Measurements from ENCODE around the gene ADSL. TPM values are rescaled to one million over a fixed set of nuclear protein-coding genes. Genes with fewer than 3 reads are reported as not detected.

Gene ADSL
- total and polyA plus RNA-seq, 8 donors, result 40.4 to 110 (median 101) TPM

- Histone ChIP-seq H3K4me1 (peaks cover 0 to 15% of the 10 kb centered on the region in 2 donors), H3K4me3 (no peak overlapping the region), H3K27ac (peak overlapping the region in 1 of 2 donors; percentile 18), H3K27me3 (no peaks in the 10 kb centered on the region), H3K36me3 (peaks cover 0 to 88% of the 10 kb centered on the region in 2 donors), H3K9me3 (no peaks in the 10 kb centered on the region)
- intact Hi-C loops (cut with DNase I), result no loop called here
- TF ChIP-seq CTCF (IDR thresholded peaks at IDR 0.05), result no peak
- DNase-seq (peak in 1 of 4 donors; percentile 30), ATAC-seq (peak; percentile 3)
Measured at GRCh38 chr22:40410272-40410671, 64.0 kb downstream of the ADSL start.

- Histone ChIP-seq H3K27me3 (no peaks in the 10 kb centered on the region), H3K36me3 (peaks cover 0 to 87% of the 10 kb centered on the region in 2 donors), H3K27ac (no peak overlapping the region), H3K4me3 (no peak overlapping the region), H3K9me3 (no peaks in the 10 kb centered on the region), H3K4me1 (peaks cover 0 to 22% of the 10 kb centered on the region in 2 donors)
- intact Hi-C loops (cut with DNase I), result no loop called here
- TF ChIP-seq CTCF (IDR thresholded peaks at IDR 0.05), result no peak
- DNase-seq (peak in 1 of 4 donors; percentile 22), ATAC-seq (no peak)
Measured at GRCh38 chr22:40410731-40411505, 64.6 kb downstream of the ADSL start.

GRCh38 chr22:40411506-40411861 lies 65.2 kb downstream of the ADSL start:
- Histone ChIP-seq H3K27ac (no peak overlapping the region), H3K27me3 (no peaks in the 10 kb centered on the region), H3K36me3 (peaks cover 0 to 87% of the 10 kb centered on the region in 2 donors), H3K9me3 (no peaks in the 10 kb centered on the region), H3K4me3 (no peak overlapping the region), H3K4me1 (peaks cover 0 to 27% of the 10 kb centered on the region in 2 donors)
- peak in 1 of 4 donors; percentile 32 for DNase-seq
- intact Hi-C loops (cut with DNase I), result no loop called here
- no peak for ATAC-seq
- TF ChIP-seq CTCF (IDR thresholded peaks at IDR 0.05), result no peak

- no peaks in the 10 kb centered on the region for H3K27me3 ChIP-seq
- H3K36me3 ChIP-seq, result peaks cover 0 to 87% of the 10 kb centered on the region in 2 donors
- intact Hi-C loops (cut with DNase I), result no loop called here
- TF ChIP-seq CTCF (IDR thresholded peaks at IDR 0.05), result no peak
- H3K4me1 ChIP-seq, result peaks cover 0 to 28% of the 10 kb centered on the region in 2 donors
- no peak for ATAC-seq
- DNase-seq, result peak in 1 of 4 donors; percentile 14
- no peak overlapping the region for H3K4me3 ChIP-seq
- H3K9me3 ChIP-seq, result no peaks in the 10 kb centered on the region
- H3K27ac ChIP-seq, result peak overlapping the region in 1 of 2 donors; percentile 20
Measured at GRCh38 chr22:40412441-40412840, 66.1 kb downstream of the ADSL start.

GRCh38 chr22:40413873-40414272 lies 67.6 kb downstream of the ADSL start:
- no peak for TF ChIP-seq CTCF (IDR thresholded peaks at IDR 0.05)
- ATAC-seq (no peak), DNase-seq (peak in 1 of 4 donors; percentile 21)
- intact Hi-C loops (cut with DNase I), result no loop called here
- Histone ChIP-seq H3K4me3 (no peak overlapping the region), H3K27me3 (no peaks in the 10 kb centered on the region), H3K4me1 (peaks cover 0 to 28% of the 10 kb centered on the region in 2 donors), H3K36me3 (peaks cover 0 to 87% of the 10 kb centered on the region in 2 donors), H3K27ac (peak overlapping the region in 1 of 2 donors; percentile 65), H3K9me3 (no peaks in the 10 kb centered on the region)
